Activated B cell treated with CpG ODN at 0.5 μM for 24 hours (primary cell): ENCODE results near the gene PRF1. TPM values are rescaled to one million over a fixed set of nuclear protein-coding genes. Genes with fewer than 3 reads are reported as not detected.
"Not testable (repeated sequence)": the region's sequence is repeated elsewhere in the genome, so short reads cannot be mapped to it uniquely, and the experiment has no call there.

Experiments used
- ATAC-seq: fragments of 200-7000 bp; cut with Tn5 transposase; one replicate; pipeline ENCODE4 v1.10.0; 2021; ENCODE audit warnings: low read depth, mild to moderate bottlenecking, moderate library complexity
- CTCF ChIA-PET: fragments of 350-600 bp; sonication (Branson Sonifier 250); formaldehyde crosslinking; loops from one replicate; lab custom pipeline; 2021; ENCODE audit warnings: antibody characterized with exemption; lab: Charles Lee
- POLR2A ChIA-PET: fragments of 350-600 bp; sonication (Branson Sonifier 250); formaldehyde crosslinking; loops from one replicate; lab custom pipeline; 2021; ENCODE audit warnings: antibody characterized with exemption; lab: Charles Lee
- DNase-seq: peaks from one replicate; pipeline ENCODE4 v3.0.0; 2022
- H3K27ac Mint-ChIP-seq: one replicate; pipeline ENCODE4 v1.8.0; 2020; ENCODE audit warnings: mixed read lengths
- H3K27me3 Mint-ChIP-seq: one replicate; pipeline ENCODE4 v1.8.0; 2021; ENCODE audit warnings: mixed read lengths
- H3K36me3 Mint-ChIP-seq: one replicate; pipeline ENCODE4 v1.8.0; 2021; ENCODE audit warnings: low read depth, mixed read lengths
- H3K4me1 Mint-ChIP-seq: one replicate; pipeline ENCODE4 v1.8.0; 2021; ENCODE audit warnings: mixed read lengths
- H3K4me3 Mint-ChIP-seq: one replicate; pipeline ENCODE4 v1.8.0; 2020; ENCODE audit warnings: mild to moderate bottlenecking, mixed read lengths
- H3K9me3 Mint-ChIP-seq: one replicate; pipeline ENCODE4 v1.8.0; 2020; ENCODE audit warnings: mixed read lengths
- CTCF ChIP-seq: fragments of 200-600 bp; IDR thresholded peaks from one replicate; pipeline ENCODE4 v1.8.0; 2022; ENCODE audit warnings: antibody characterized with exemption, mild to moderate bottlenecking
- intact Hi-C: fragments of 100-400 bp; cut with micrococcal nuclease; formaldehyde crosslinking; loops from one replicate; pipeline ENCODE4 v1.15.1; 2024
- total RNA-seq: library from RNA; stranded (reverse); gene quantifications from 2 replicates; pipeline ENCODE4 v1.2.3, GENCODE V29; 2022

PRF1 gene
- total RNA-seq, 1 donor from 2014 or later: 0.53 TPM

- ChIA-PET CTCF (interaction anchor here (0.7 kb wide), 1 partner anchor 1226 kb away, joined by 3 read pairs; no protein-coding TSS in a partner anchor), POLR2A (no interaction called here)
- no peak for TF ChIP-seq CTCF
- Mint-ChIP-seq H3K36me3 (no peaks in the 10 kb centered on the region), H3K9me3 (peaks cover 31% of the 10 kb centered on the region), H3K4me3 (no peak overlapping the region), H3K27ac (no peak overlapping the region), H3K4me1 (no peaks in the 10 kb centered on the region), H3K27me3 (peaks cover 13% of the 10 kb centered on the region)
- no peak for ATAC-seq
- no peak for DNase-seq
- intact Hi-C loops: no loop called here
Measured at GRCh38 chr10:70648427-70648826, 45.9 kb upstream of the PRF1 start.

- ATAC-seq (no peak), DNase-seq (no peak)
- ChIA-PET POLR2A (no interaction called here), CTCF (no interaction called here)
- Mint-ChIP-seq H3K27me3 (peaks cover 12% of the 10 kb centered on the region), H3K27ac (no peak overlapping the region), H3K4me3 (no peak overlapping the region), H3K36me3 (no peaks in the 10 kb centered on the region), H3K9me3 (peaks cover 28% of the 10 kb centered on the region), H3K4me1 (no peaks in the 10 kb centered on the region)
- TF ChIP-seq CTCF: no peak
- intact Hi-C loops: no loop called here
Measured at GRCh38 chr10:70647086-70647485, 44.5 kb upstream of the PRF1 start.

- H3K27me3 Mint-ChIP-seq: peaks cover 12% of the 10 kb centered on the region
- not testable (repeated sequence) for DNase-seq, H3K36me3 Mint-ChIP-seq
Measured at GRCh38 chr10:70644959-70645358, 42.4 kb upstream of the PRF1 start.

GRCh38 chr10:70643272-70643671 lies 40.7 kb upstream of the PRF1 start:
- H3K4me1 Mint-ChIP-seq, H3K36me3 Mint-ChIP-seq, intact Hi-C loops, CTCF ChIA-PET, ATAC-seq, H3K9me3 Mint-ChIP-seq, H3K4me3 Mint-ChIP-seq, DNase-seq, POLR2A ChIA-PET, H3K27ac Mint-ChIP-seq: not testable (repeated sequence)
- H3K27me3 Mint-ChIP-seq: peaks cover 12% of the 10 kb centered on the region

More at GRCh38 chr10:70644959-70645358, 42.4 kb upstream of the PRF1 start:
- H3K4me1 Mint-ChIP-seq, H3K27ac Mint-ChIP-seq, CTCF ChIA-PET, ATAC-seq, intact Hi-C loops, H3K4me3 Mint-ChIP-seq, POLR2A ChIA-PET: not testable (repeated sequence)
- H3K9me3 Mint-ChIP-seq: peaks cover 16% of the 10 kb centered on the region

GRCh38 chr10:70639640-70640383 lies 37.3 kb upstream of the PRF1 start:
- H3K36me3 Mint-ChIP-seq, H3K27me3 Mint-ChIP-seq, POLR2A ChIA-PET, CTCF ChIA-PET, intact Hi-C loops, H3K9me3 Mint-ChIP-seq, ATAC-seq, H3K27ac Mint-ChIP-seq, H3K4me1 Mint-ChIP-seq, DNase-seq, H3K4me3 Mint-ChIP-seq: not testable (repeated sequence)

- H3K27me3 Mint-ChIP-seq, DNase-seq, H3K4me3 Mint-ChIP-seq, POLR2A ChIA-PET, H3K36me3 Mint-ChIP-seq, H3K4me1 Mint-ChIP-seq, ATAC-seq, CTCF ChIA-PET, H3K27ac Mint-ChIP-seq, intact Hi-C loops, H3K9me3 Mint-ChIP-seq: not testable (repeated sequence)
Measured at GRCh38 chr10:70634515-70634914, 32.0 kb upstream of the PRF1 start.

GRCh38 chr10:70634011-70634410 lies 31.5 kb upstream of the PRF1 start:
- no peak overlapping the region for H3K4me3 Mint-ChIP-seq
- CTCF ChIA-PET: no interaction called here
- POLR2A ChIA-PET: no interaction called here
- no peak for ATAC-seq
- peaks cover 4% of the 10 kb centered on the region for H3K27me3 Mint-ChIP-seq
- intact Hi-C loops: no loop called here
- H3K36me3 Mint-ChIP-seq: no peaks in the 10 kb centered on the region
- H3K9me3 Mint-ChIP-seq: no peaks in the 10 kb centered on the region
- H3K27ac Mint-ChIP-seq: no peak overlapping the region
- DNase-seq: no peak
- no peaks in the 10 kb centered on the region for H3K4me1 Mint-ChIP-seq
- no peak for TF ChIP-seq CTCF

GRCh38 chr10:70631735-70632134 lies 29.2 kb upstream of the PRF1 start:
- POLR2A ChIA-PET, H3K27ac Mint-ChIP-seq, ATAC-seq, H3K4me3 Mint-ChIP-seq, CTCF ChIA-PET, H3K4me1 Mint-ChIP-seq, H3K9me3 Mint-ChIP-seq, DNase-seq, intact Hi-C loops, H3K36me3 Mint-ChIP-seq, H3K27me3 Mint-ChIP-seq: not testable (repeated sequence)
